ENCODE results near the gene GFOD1. TPM values are rescaled to one million over a fixed set of nuclear protein-coding genes. Genes with fewer than 3 reads are reported as not detected.

GFOD1 gene
- total and polyA plus RNA-seq, 7 donors: 5.9 to 34.2 (median 16.7) TPM

DNA sequence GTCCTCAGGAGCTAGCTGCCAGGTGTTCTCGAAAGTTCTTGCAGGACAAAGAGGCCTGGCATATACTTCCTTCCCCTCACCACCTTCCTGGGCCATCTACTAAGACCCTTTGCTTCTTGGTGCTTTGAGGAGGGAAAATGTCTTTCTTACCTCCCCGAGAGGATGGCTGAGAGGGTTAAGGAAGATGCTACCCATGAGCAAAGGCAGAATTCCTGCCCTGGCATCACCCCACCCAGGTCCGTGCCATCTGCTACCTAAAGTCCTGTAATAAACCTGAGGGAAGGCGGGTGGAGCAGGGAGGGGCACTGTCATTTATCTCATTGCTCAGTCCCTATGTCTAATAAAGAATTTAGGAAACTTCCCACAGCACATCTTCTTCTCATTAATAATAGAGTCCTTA lies 16.2 kb downstream of the GFOD1 start:
- Histone ChIP-seq H3K27me3 (ENCODE audit: insufficient read depth in 3 of 3, low read length in 2 of 3) (no peaks in the 10 kb centered on the region), H3K4me3 (no peak overlapping the region), H3K4me1 (peaks cover 62% of the 10 kb centered on the region), H3K9me3 (no peaks in the 10 kb centered on the region), H3K36me3 (ENCODE audit: insufficient read depth in 1 of 2, low read depth in 1 of 2) (no peaks in the 10 kb centered on the region), H3K27ac (no peak overlapping the region)
- 62 to 77% (median 64%) methylated on average over 4 of the region's 4 CpGs for WGBS, 3 donors
- TF ChIP-seq, protein P1, sequence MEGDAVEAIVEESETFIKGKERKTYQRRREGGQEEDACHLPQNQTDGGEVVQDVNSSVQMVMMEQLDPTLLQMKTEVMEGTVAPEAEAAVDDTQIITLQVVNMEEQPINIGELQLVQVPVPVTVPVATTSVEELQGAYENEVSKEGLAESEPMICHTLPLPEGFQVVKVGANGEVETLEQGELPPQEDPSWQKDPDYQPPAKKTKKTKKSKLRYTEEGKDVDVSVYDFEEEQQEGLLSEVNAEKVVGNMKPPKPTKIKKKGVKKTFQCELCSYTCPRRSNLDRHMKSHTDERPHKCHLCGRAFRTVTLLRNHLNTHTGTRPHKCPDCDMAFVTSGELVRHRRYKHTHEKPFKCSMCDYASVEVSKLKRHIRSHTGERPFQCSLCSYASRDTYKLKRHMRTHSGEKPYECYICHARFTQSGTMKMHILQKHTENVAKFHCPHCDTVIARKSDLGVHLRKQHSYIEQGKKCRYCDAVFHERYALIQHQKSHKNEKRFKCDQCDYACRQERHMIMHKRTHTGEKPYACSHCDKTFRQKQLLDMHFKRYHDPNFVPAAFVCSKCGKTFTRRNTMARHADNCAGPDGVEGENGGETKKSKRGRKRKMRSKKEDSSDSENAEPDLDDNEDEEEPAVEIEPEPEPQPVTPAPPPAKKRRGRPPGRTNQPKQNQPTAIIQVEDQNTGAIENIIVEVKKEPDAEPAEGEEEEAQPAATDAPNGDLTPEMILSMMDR (IDR thresholded peaks at IDR 0.05): no peak
- intact Hi-C loops (cut with DNase I): no loop called here
- no peak for DNase-seq
- no peak for ATAC-seq

DNA sequence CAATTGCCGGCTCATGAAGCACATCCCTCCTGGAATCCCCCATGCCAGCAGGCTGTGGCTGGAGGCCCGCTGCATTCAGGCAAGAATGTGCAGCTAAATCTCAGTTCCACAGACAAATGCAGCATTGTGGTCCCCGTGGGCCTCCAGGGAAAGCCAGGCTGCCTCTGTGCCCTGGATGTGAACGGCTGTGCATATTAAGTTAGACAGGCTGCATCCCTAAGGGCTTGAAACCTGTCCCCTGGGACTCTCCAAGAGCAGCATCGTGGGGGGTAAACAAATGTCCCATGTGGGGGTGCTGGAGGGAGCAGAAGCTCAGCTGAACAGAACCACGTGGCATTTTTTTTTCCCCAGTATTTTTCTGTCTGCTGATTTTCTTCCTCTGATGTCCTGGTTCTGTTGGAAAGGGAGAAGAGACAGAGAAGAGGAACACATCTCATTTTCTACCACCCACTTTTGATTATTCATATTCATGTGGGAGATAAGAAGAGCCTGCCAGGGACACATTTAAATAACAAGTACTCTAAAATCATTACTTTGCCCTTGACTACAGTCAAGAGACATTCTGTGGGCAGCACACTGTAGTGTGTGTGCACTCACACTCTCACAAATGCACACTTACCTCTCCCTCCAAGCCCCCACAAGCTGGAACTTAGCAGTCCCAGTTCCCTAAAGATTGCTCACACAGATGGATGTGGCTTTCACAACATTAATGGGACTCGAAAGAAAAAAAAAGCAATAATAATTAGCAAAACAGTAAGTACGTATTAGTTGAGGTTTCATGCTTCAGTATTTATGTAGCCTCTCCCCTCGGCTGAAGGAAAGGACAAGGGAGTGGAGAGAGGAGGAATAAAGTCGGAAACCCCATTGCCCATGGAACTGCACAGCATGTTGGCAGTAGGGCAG lies 16.9 kb downstream of the GFOD1 start:
- H3K9me3 ChIP-seq: no peaks in the 10 kb centered on the region
- H3K36me3 ChIP-seq (ENCODE audit: insufficient read depth in 1 of 2, low read depth in 1 of 2): no peaks in the 10 kb centered on the region
- intact Hi-C loops (cut with DNase I): no loop called here
- no peaks in the 10 kb centered on the region for H3K27me3 ChIP-seq (ENCODE audit: insufficient read depth in 3 of 3, low read length in 2 of 3)
- DNase-seq: no peak
- TF ChIP-seq, protein P1 (IDR thresholded peaks at IDR 0.05): no peak
- H3K4me3 ChIP-seq: no peak overlapping the region
- no peak overlapping the region for H3K27ac ChIP-seq
- no peak for ATAC-seq
- WGBS, 3 donors: 58 to 65% (median 58%) methylated on average over 10 of the region's 10 CpGs
- H3K4me1 ChIP-seq: peaks cover 69% of the 10 kb centered on the region

DNA sequence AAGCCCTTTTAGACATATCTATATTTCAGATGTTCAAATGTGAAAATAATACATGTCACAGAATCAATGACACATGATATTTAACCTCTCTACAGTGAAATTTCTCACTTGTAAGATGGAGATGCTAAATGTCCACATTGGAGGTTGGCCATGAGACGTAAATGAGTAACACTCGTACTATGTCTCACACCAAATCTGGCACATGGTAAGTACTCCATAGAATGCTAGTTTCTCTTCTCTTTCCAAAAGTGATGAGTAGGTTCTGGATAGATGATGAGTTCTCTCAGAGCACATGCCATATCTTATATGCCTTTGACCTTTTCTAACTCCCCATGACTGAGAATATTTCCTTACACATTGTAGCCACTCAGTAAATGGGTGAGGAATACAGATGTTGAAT lies 17.7 kb downstream of the GFOD1 start:
- intact Hi-C loops (cut with DNase I): loop anchor here in 1 of 2 donors (5.0 kb wide), 1 partner anchor 52 kb away; no protein-coding TSS in a partner anchor
- Histone ChIP-seq H3K4me1 (peaks cover 71% of the 10 kb centered on the region), H3K36me3 (ENCODE audit: insufficient read depth in 1 of 2, low read depth in 1 of 2) (no peaks in the 10 kb centered on the region), H3K9me3 (no peaks in the 10 kb centered on the region), H3K27ac (no peak overlapping the region), H3K4me3 (no peak overlapping the region), H3K27me3 (ENCODE audit: insufficient read depth in 3 of 3, low read length in 2 of 3) (no peaks in the 10 kb centered on the region)
- DNase-seq (no peak), ATAC-seq (no peak)
- TF ChIP-seq, protein P1 (IDR thresholded peaks at IDR 0.05): no peak
- WGBS, 3 donors: 81 to 94% (median 82%) methylated on average over 2 of the region's 2 CpGs

DNA sequence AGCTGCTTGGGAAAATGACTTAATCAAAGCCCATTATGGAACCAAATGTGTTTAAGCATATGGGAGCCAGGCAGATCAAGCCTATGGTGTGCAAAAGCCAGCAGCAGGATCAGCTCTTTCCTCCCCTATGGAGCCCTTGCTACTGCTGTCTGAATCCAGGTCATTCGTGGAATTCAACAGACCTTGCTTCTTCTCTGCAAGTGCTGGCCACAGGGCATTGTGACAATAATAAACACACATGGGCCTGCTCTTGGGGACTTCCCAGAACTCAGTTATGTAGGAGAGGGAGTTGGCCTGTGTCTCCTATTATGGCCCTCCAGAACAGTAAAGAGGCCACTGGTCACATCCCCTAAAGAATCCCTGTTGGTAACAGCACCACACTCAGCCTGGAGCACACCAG lies 18.6 kb downstream of the GFOD1 start:
- no peaks in the 10 kb centered on the region for H3K27me3 ChIP-seq (ENCODE audit: insufficient read depth in 3 of 3, low read length in 2 of 3)
- peaks cover 64% of the 10 kb centered on the region for H3K4me1 ChIP-seq
- no peaks in the 10 kb centered on the region for H3K9me3 ChIP-seq
- DNase-seq (no peak), ATAC-seq (no peak)
- intact Hi-C loops (cut with DNase I): loop anchor here in 1 of 2 donors (5.0 kb wide), 1 partner anchor 52 kb away; no protein-coding TSS in a partner anchor
- WGBS, 3 donors: 43 to 54% (median 47%) methylated on average over 1 of the region's 1 CpG
- H3K36me3 ChIP-seq (ENCODE audit: insufficient read depth in 1 of 2, low read depth in 1 of 2): no peaks in the 10 kb centered on the region
- TF ChIP-seq, protein P1 (IDR thresholded peaks at IDR 0.05): no peak
- H3K4me3 ChIP-seq: no peak overlapping the region
- H3K27ac ChIP-seq: no peak overlapping the region

Data from psoas muscle (tissue), 8 donors.